ENCODE results near the gene TMEM138. TPM values are rescaled to one million over a fixed set of nuclear protein-coding genes. Genes with fewer than 3 reads are reported as not detected.

TMEM138 gene
- total RNA-seq (10 to 100 TPM; 13.5 to 19.7 TPM), polyA plus RNA-seq (10 to 100 TPM; 28.8 to 39.6 TPM)

DNA sequence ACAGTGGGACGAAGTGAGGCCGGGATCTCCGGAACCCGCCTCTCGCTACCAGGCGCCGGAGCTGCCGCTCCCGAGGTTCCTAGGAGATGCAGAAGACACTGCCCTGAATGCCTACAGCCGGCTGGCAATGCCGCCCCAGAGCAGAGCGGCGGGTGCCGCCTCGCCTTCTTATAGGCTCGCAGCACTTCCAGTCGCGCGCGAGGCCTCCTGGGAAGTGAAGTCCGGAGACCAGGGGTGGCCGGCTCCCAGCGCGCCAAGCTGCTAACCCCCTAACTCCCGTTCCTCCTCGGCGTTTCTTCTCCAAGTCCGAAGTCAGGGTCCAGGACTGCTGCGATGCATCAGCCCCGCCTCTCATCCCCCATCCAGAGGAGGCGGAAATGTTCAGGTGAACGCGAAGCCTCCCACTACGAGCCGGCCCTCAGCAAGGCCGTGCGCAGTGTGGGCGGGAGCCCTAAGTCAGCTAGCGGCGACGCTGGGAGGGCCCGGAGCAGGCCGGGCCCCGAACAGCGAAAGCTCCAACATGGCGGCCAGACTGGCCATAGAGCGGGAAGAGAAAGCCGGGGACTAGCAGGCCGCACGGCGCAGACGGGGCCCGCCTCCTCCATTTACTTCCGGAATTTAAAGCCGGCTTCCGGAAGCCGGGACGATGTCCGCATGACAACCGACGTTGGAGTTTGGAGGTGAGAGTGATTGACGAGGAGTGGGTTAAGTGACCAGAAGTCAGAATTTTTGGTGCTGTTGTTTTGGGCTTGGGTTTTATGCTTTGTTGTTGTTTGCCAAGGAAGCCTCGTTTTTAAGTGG is at the start of gene TMEM138, which contains the start of gene CYB561A3:
TMEM138 (plus strand) TSS at position 634 of the 801 bp plus-strand sequence. CDS start 2,017 bp downstream, outside the sequence.
CYB561A3 (minus strand) TSS at position 142 of the 801 bp plus-strand sequence. CDS start 5,169 bp downstream, outside the sequence.
- peak within 1 kb of the TSS; percentile 82 to 92 (median 86) for H3K4me3 ChIP-seq (ENCODE audit: low read depth in 1 of 3, low read length in 3 of 3)
- TF ChIP-seq EGR1 (IDR thresholded peaks at IDR 0.05; ENCODE audit: low read depth in 2 of 2) (peak; percentile 61 to 81), RXRA (IDR thresholded peaks at IDR 0.05) (peak; percentile 31 to 43), SP1 (IDR thresholded peaks at IDR 0.05) (peak; percentile 73), RAD21 (IDR thresholded peaks at IDR 0.05) (no peak), HNF4G (IDR thresholded peaks at IDR 0.05) (no peak), TAF1 (conservative IDR thresholded peaks at IDR 0.05) (peak; percentile 68), FOXA1 (IDR thresholded peaks at IDR 0.05) (no peak), MAX (IDR thresholded peaks at IDR 0.05) (peak; percentile 74), FOXA2 (IDR thresholded peaks at IDR 0.05) (no peak), CTCF (IDR thresholded peaks at IDR 0.05; ENCODE audit: low read depth, low read length, missing input control) (no peak), YY1 (IDR thresholded peaks at IDR 0.05) (peak; percentile 100), JUND (IDR thresholded peaks at IDR 0.05) (no peak), GABPA (IDR thresholded peaks at IDR 0.05 in 1 of 2, conservative IDR thresholded peaks at IDR 0.05 in 1 of 2) (peak; percentile 89 to 95), HNF4A (conservative IDR thresholded peaks at IDR 0.05) (peak; percentile 39 to 46), REST (IDR thresholded peaks at IDR 0.05) (peak; percentile 88), NR2F2 (IDR thresholded peaks at IDR 0.05) (no peak)
- TF ChIP-seq, protein P1, sequence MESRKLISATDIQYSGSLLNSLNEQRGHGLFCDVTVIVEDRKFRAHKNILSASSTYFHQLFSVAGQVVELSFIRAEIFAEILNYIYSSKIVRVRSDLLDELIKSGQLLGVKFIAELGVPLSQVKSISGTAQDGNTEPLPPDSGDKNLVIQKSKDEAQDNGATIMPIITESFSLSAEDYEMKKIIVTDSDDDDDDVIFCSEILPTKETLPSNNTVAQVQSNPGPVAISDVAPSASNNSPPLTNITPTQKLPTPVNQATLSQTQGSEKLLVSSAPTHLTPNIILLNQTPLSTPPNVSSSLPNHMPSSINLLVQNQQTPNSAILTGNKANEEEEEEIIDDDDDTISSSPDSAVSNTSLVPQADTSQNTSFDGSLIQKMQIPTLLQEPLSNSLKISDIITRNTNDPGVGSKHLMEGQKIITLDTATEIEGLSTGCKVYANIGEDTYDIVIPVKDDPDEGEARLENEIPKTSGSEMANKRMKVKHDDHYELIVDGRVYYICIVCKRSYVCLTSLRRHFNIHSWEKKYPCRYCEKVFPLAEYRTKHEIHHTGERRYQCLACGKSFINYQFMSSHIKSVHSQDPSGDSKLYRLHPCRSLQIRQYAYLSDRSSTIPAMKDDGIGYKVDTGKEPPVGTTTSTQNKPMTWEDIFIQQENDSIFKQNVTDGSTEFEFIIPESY (IDR thresholded peaks at IDR 0.05), result peak; percentile 54
- TF ChIP-seq, protein P2, sequence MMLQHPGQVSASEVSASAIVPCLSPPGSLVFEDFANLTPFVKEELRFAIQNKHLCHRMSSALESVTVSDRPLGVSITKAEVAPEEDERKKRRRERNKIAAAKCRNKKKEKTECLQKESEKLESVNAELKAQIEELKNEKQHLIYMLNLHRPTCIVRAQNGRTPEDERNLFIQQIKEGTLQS (IDR thresholded peaks at IDR 0.05), result no peak
- peak within 1 kb of the TSS; percentile 94 to 96 for H3K9ac ChIP-seq (ENCODE audit: low read depth in 1 of 2, low read length in 2 of 2)
- peak; percentile 89 for DNase-seq (ENCODE audit: low spot score)
- H3K9me3 ChIP-seq (ENCODE audit: control insufficient read depth in 4 of 4, low read length in 3 of 4), result no peaks in the 10 kb centered on the region
- peaks cover 5 to 18% (median 14%) of the 10 kb centered on the region in 4 donors for H3K36me3 ChIP-seq (ENCODE audit: control insufficient read depth in 4 of 4, insufficient read depth in 3 of 4, low read depth in 1 of 4, low read length in 3 of 4)
- peak within 1 kb of the TSS; percentile 98 for H3K27ac ChIP-seq (ENCODE audit: low read depth in 1 of 2, low read length in 2 of 2)
- peaks cover 2 to 24% (median 16%) of the 10 kb centered on the region in 4 donors for H3K4me1 ChIP-seq (ENCODE audit: control insufficient read depth in 4 of 4, insufficient read depth in 4 of 4, low read length in 3 of 4)
- H3K27me3 ChIP-seq (ENCODE audit: control insufficient read depth in 4 of 4, insufficient read depth in 4 of 4, low read length in 3 of 4), result no peaks in the 10 kb centered on the region
- WGBS, result under 1% methylated on average over 63 of the region's 63 CpGs
